K562 (cell line): ENCODE measurements around the gene CRTAP. TPM values are rescaled to one million over a fixed set of nuclear protein-coding genes. Genes with fewer than 3 reads are reported as not detected.
A peak's percentile ranks its signal among the peaks of the same experiment; 100 is the strongest.

Experiments
- ATAC-seq: fragments of 200-7000 bp; cut with Tn5 transposase; 3 replicates; pipeline ENCODE4 v1.9.1; 2020; ENCODE audit warnings: moderate library complexity
- BruUV-seq: library from RNA; stranded (reverse); fragments of 400-500 nt; replicated peaks from 2 replicates; lab custom pipeline; 2021; lab: Mats Ljungman, UMichigan
- CTCF ChIA-PET: fragments of 300-600 bp; formaldehyde crosslinking; extraction: SDS; loops from one replicate; lab custom pipeline; 2021; ENCODE audit warnings: low intra/inter-chr PET ratio; lab: Yijun Ruan, JAX
- POLR2A ChIA-PET: fragments of 300-600, 350-650 bp; sonication (Branson Sonifier 250); formaldehyde crosslinking; extraction: SDS; loops from one replicate; lab custom pipeline; 2021; ENCODE audit warnings: antibody characterized with exemption, inconsistent platforms; lab: Yijun Ruan, JAX
- DNase-seq, 4 experiments: peaks; one replicate each; pipeline versions ENCODE4 v3.0.0 to v3.0.0-alpha.2; 2011 to 2018; ENCODE audit warnings: low spot score in 3 of 4, mixed read lengths in 3 of 4; ENCODE audit errors: extremely low read depth in 1 of 4
- FAIRE-seq: peaks from 2 replicates; lab custom pipeline; 2011; peaks lifted over from hg19 to GRCh38; lab: Jason Lieb, UNC
- H2AFZ ChIP-seq: 2 replicates; pipeline ENCODE4 v1.6.0; 2011; ENCODE audit warnings: low read depth, low read length, control low read depth, inconsistent platforms
- H3K27ac ChIP-seq: fragments of 200-600 bp; 3 replicates; pipeline ENCODE4 v1.8.0; 2011; ENCODE audit warnings: low read depth, mild to moderate bottlenecking, control low read depth, inconsistent platforms, low read length, moderate library complexity, mixed read lengths; ENCODE audit errors: extremely low read depth
- H3K27me3 ChIP-seq, 2 experiments: fragments of 300-600 bp in 1 of 2; 2 replicates in 1 of 2; 3 replicates in 1 of 2; pipeline versions ENCODE4 v1.6.0 to v1.8.0; 2011; ENCODE audit warnings: inconsistent platforms in 2 of 2, low read length in 2 of 2, mild to moderate bottlenecking in 1 of 2, mixed read lengths in 1 of 2, moderate library complexity in 1 of 2; ENCODE audit not compliant: control insufficient read depth in 2 of 2, insufficient read depth in 2 of 2
- H3K36me3 ChIP-seq: fragments of 300-600 bp; 3 replicates; pipeline ENCODE4 v1.8.0; 2011; ENCODE audit warnings: mild to moderate bottlenecking, low read length, inconsistent platforms; ENCODE audit not compliant: control insufficient read depth, insufficient read depth
- H3K4me1 ChIP-seq, 2 experiments: fragments of 200-600 bp in 1 of 2; replicated peaks in 1 of 2; 2 replicates in 1 of 2; 3 replicates in 1 of 2; pipeline versions ENCODE4 v1.5.1 to v1.8.0; 2011; ENCODE audit warnings: inconsistent platforms in 2 of 2, low read length in 2 of 2, mild to moderate bottlenecking in 1 of 2, mixed read lengths in 1 of 2, moderate library complexity in 1 of 2; ENCODE audit not compliant: control insufficient read depth in 2 of 2, insufficient read depth in 2 of 2
- H3K4me2 ChIP-seq: 2 replicates; pipeline ENCODE4 v1.6.1; 2011; ENCODE audit warnings: low read length, control low read depth, inconsistent platforms, mixed read lengths; ENCODE audit not compliant: insufficient read depth
- H3K4me3 ChIP-seq: fragments of 200-600 bp; sonication (generic), shearing (Covaris generic); 2 replicates; pipeline ENCODE4 v1.5.1; 2016; ENCODE audit warnings: control low read depth, inconsistent platforms
- H3K79me2 ChIP-seq: fragments of 200-600 bp; 3 replicates; pipeline ENCODE4 v1.8.0; 2011; ENCODE audit warnings: low read length, inconsistent platforms; ENCODE audit not compliant: control insufficient read depth, insufficient read depth
- H3K9ac ChIP-seq, 2 experiments: 2 replicates each; pipeline versions ENCODE4 v1.6.0 to v1.6.1; 2011; ENCODE audit warnings: low read depth in 2 of 2, low read length in 2 of 2, control low read depth in 1 of 2, inconsistent platforms in 1 of 2, mild to moderate bottlenecking in 1 of 2, mixed read lengths in 1 of 2; ENCODE audit not compliant: insufficient read depth in 1 of 2
- H3K9me1 ChIP-seq: one replicate; pipeline ENCODE4 v1.6.0; 2011; ENCODE audit warnings: inconsistent platforms, mild to moderate bottlenecking, low read length, moderate library complexity; ENCODE audit not compliant: control insufficient read depth, insufficient read depth
- H3K9me3 ChIP-seq: replicated peaks from 2 replicates; pipeline ENCODE4 v1.5.1; 2011; ENCODE audit warnings: low read depth, low read length, inconsistent platforms; ENCODE audit not compliant: control insufficient read depth, insufficient read depth
- H4K20me1 ChIP-seq: replicated peaks from 2 replicates; pipeline ENCODE4 v1.6.1; 2011; ENCODE audit warnings: low read length, inconsistent platforms, mixed read lengths; ENCODE audit not compliant: control insufficient read depth, insufficient read depth
- BRD9 ChIP-seq: fragments of 450-650 bp; IDR thresholded peaks from 2 replicates; pipeline ENCODE4 v1.6.1; 2018; ENCODE audit warnings: low read depth; ENCODE audit not compliant: partially characterized antibody
- CBFA2T3 ChIP-seq: fragments of 450-650 bp; IDR thresholded peaks from 2 replicates; pipeline ENCODE4 v1.6.1; 2017
- DACH1 ChIP-seq: fragments of 450-650 bp; IDR thresholded peaks from 2 replicates; pipeline ENCODE4 v1.6.1; 2018; ENCODE audit not compliant: partially characterized antibody
- E2F4 ChIP-seq: sonication (generic); formaldehyde crosslinking; IDR thresholded peaks from 2 replicates; pipeline ENCODE4 v1.8.0; 2022; ENCODE audit warnings: mild to moderate bottlenecking, low read depth, missing genetic modification reagents
- ELK1 ChIP-seq: sonication (generic); formaldehyde crosslinking; IDR thresholded peaks from 2 replicates; pipeline ENCODE4 v1.8.1; 2022; ENCODE audit warnings: missing genetic modification reagents
- GTF2E2 ChIP-seq: fragments of 200-800 bp; sonication (Bioruptor generic); IDR thresholded peaks from 2 replicates; pipeline ENCODE4 v1.6.1; 2016; ENCODE audit warnings: missing genetic modification characterization, missing compliant biosample characterization
- MIER1 ChIP-seq: fragments of 450-650 bp; IDR thresholded peaks from 2 replicates; pipeline ENCODE4 v1.6.1; 2016; ENCODE audit warnings: antibody characterized with exemption, mild to moderate bottlenecking, low read depth
- NFE2L1 ChIP-seq: fragments of 450-650 bp; IDR thresholded peaks from 2 replicates; pipeline ENCODE4 v1.6.1; 2016; ENCODE audit warnings: missing genetic modification characterization, low read depth, mild to moderate bottlenecking, missing compliant biosample characterization, moderate library complexity, borderline replicate concordance
- PRDM10 ChIP-seq: fragments of 450-650 bp; IDR thresholded peaks from 2 replicates; pipeline ENCODE4 v1.6.1; 2018; ENCODE audit not compliant: partially characterized antibody
- SMAD3 ChIP-seq: fragments of 450-650 bp; formaldehyde crosslinking; conservative IDR thresholded peaks from 2 replicates; pipeline ENCODE4 v1.4.0; 2020; ENCODE audit warnings: mild to moderate bottlenecking
- ZNF263 ChIP-seq: sonication (generic); formaldehyde crosslinking; IDR thresholded peaks from 2 replicates; pipeline ENCODE4 v1.8.0; 2022; ENCODE audit warnings: mild to moderate bottlenecking, missing genetic modification reagents, borderline replicate concordance
- ZNF431 ChIP-seq: sonication (generic); formaldehyde crosslinking; IDR thresholded peaks from 2 replicates; pipeline ENCODE4 v1.8.0; 2022; ENCODE audit warnings: mild to moderate bottlenecking, missing genetic modification reagents
- WGBS: fragments of 100-300 bp; shearing (Covaris generic); methylation state at CpG from one replicate; pipeline ENCODE4 v1.1.6; 2016; ENCODE audit warnings: low coverage, mixed read lengths; ENCODE audit not compliant: insufficient coverage; ENCODE audit errors: missing lambda C conversion rate; 5-methylcytosine and 5-hydroxymethylcytosine counted together
- in situ Hi-C: fragments of 300-500 bp; cut with MboI; formaldehyde crosslinking; loops from 4 replicates; pipeline ENCODE4 v1.15.0; 2018; ENCODE audit warnings: inconsistent platforms, mixed read lengths
- intact Hi-C: fragments of 100-400 bp; cut with micrococcal nuclease; formaldehyde crosslinking; loops from 2 replicates; pipeline ENCODE4 v1.14.2; 2022
- polyA plus RNA-seq, 8 experiments: library from polyadenylated mRNA; depleted of rRNA in 4 of 8; stranded (reverse) in 5 of 8; unstranded in 3 of 8; fragments of >200 nt; fragmentation: Nextera tagmentation in 2 of 8; fragmentation: Illumina TruSeq in 1 of 8; extraction: Ambion mirVana in 2 of 8; extraction: Trizol in 1 of 8; gene quantifications; 2 replicates each; pipeline versions ENCODE4 v1.2.1 to v1.2.3, GENCODE V29; 2011 to 2014; ENCODE audit warnings: inconsistent platforms in 1 of 8, missing spikeins in 1 of 8
- total RNA-seq, 7 experiments: library from RNA; depleted of rRNA in 6 of 7; stranded (reverse); fragments of >200 nt in 6 of 7; fragmentation: Illumina TruSeq in 2 of 7; extraction: Trizol in 2 of 7; gene quantifications; 2 replicates each; pipeline versions ENCODE4 v1.2.1 to v1.2.3, GENCODE V29; 2011 to 2021; ENCODE audit warnings: low replicate concordance in 1 of 7
- TF ChIP-seq, protein P1 (sequence below), 2 experiments: IDR thresholded peaks in 1 of 2; conservative IDR thresholded peaks in 1 of 2; 2 replicates each; pipeline ENCODE4 v1.6.1; 2016; ENCODE audit warnings: low read depth in 2 of 2, mild to moderate bottlenecking in 1 of 2, missing compliant biosample characterization in 1 of 2, missing genetic modification characterization in 1 of 2, moderate library complexity in 1 of 2

CRTAP gene
- total and polyA plus RNA-seq, 9 of the 15 experiments (the other 6 are each of a cell fraction or from before 2014, with no cell fraction given) = 10.0 to 121 (median 53.0) TPM

GRCh38 chr3:33095436-33095835 lies 18.4 kb upstream of the CRTAP start:
- FAIRE-seq = no peak
- ATAC-seq = no peak
- ChIA-PET CTCF (interaction anchor here (0.7 kb wide), 1 partner anchor 426 kb away, joined by 3 read pairs; no protein-coding TSS in a partner anchor), POLR2A (interaction anchor here (0.6 to 7.3 kb wide), 4 partner anchors 11 to 109 kb away, joined by 3 to 71 read pairs (median 4); no protein-coding TSS in a partner anchor)
- H3K9ac ChIP-seq = peak overlapping the region; percentile 82 to 91; a peak in 3 of 4 replicates
- in situ Hi-C loops = no loop called here
- no TSS peak for BruUV-seq
- peak overlapping the region; percentile 88 for H3K4me3 ChIP-seq
- no peaks in the 10 kb centered on the region for H3K9me3 ChIP-seq
- H3K36me3 ChIP-seq = peaks cover 41% of the 10 kb centered on the region; the same call in 2 of the 3 replicates
- H4K20me1 ChIP-seq = peaks cover 37% of the 10 kb centered on the region
- H3K9me1 ChIP-seq = peaks cover 6% of the 10 kb centered on the region
- no peaks in the 10 kb centered on the region for H3K27me3 ChIP-seq
- DNase-seq = no peak
- WGBS = 35% methylated on average over 2 of the region's 2 CpGs
- H3K4me2 ChIP-seq = peak overlapping the region; percentile 88
- intact Hi-C loops = no loop called here
- peaks cover 63% of the 10 kb centered on the region for H3K79me2 ChIP-seq
- H2AFZ ChIP-seq = peak overlapping the region; percentile 99; the same call in 1 of the 2 replicates
- H3K27ac ChIP-seq = no peak overlapping the region; the same call in 2 of the 3 replicates
- peaks cover 38 to 47% of the 10 kb centered on the region in 2 experiments for H3K4me1 ChIP-seq
- no peak for TF ChIP-seq PRDM10
- no peak for TF ChIP-seq SMAD3
- no peak for TF ChIP-seq ZNF263 (CRISPR knock-in tag)
- no peak for TF ChIP-seq ZNF431 (CRISPR knock-in tag)
- no peak for TF ChIP-seq BRD9
- TF ChIP-seq GTF2E2 (tag) = no peak
- 0 out of 2 replicates have a peak, but pooled peaks have one; percentile 6 for TF ChIP-seq CBFA2T3
- TF ChIP-seq E2F4 (CRISPR knock-in tag) = peak; percentile 43; the same call in 1 of the 2 replicates
- TF ChIP-seq NFE2L1 (tag) = no peak
- TF ChIP-seq, protein P1, sequence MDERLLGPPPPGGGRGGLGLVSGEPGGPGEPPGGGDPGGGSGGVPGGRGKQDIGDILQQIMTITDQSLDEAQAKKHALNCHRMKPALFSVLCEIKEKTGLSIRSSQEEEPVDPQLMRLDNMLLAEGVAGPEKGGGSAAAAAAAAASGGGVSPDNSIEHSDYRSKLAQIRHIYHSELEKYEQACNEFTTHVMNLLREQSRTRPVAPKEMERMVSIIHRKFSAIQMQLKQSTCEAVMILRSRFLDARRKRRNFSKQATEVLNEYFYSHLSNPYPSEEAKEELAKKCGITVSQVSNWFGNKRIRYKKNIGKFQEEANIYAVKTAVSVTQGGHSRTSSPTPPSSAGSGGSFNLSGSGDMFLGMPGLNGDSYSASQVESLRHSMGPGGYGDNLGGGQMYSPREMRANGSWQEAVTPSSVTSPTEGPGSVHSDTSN (CRISPR knock-in tag; IDR thresholded peaks at IDR 0.05; ENCODE audit: low read depth) = no peak
- TF ChIP-seq, protein P1 (tag; conservative IDR thresholded peaks at IDR 0.05; ENCODE audit: low read depth) = peak; percentile 26; the same call in 1 of the 2 replicates
- TF ChIP-seq DACH1 = no peak
- TF ChIP-seq MIER1 = no peak
- TF ChIP-seq ELK1 (CRISPR knock-in tag) = no peak
